ENCODE data around the gene ZNF768.

- TF ChIP-seq, protein P1, sequence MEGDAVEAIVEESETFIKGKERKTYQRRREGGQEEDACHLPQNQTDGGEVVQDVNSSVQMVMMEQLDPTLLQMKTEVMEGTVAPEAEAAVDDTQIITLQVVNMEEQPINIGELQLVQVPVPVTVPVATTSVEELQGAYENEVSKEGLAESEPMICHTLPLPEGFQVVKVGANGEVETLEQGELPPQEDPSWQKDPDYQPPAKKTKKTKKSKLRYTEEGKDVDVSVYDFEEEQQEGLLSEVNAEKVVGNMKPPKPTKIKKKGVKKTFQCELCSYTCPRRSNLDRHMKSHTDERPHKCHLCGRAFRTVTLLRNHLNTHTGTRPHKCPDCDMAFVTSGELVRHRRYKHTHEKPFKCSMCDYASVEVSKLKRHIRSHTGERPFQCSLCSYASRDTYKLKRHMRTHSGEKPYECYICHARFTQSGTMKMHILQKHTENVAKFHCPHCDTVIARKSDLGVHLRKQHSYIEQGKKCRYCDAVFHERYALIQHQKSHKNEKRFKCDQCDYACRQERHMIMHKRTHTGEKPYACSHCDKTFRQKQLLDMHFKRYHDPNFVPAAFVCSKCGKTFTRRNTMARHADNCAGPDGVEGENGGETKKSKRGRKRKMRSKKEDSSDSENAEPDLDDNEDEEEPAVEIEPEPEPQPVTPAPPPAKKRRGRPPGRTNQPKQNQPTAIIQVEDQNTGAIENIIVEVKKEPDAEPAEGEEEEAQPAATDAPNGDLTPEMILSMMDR (IDR thresholded peaks at IDR 0.05): no peak
- TF ChIP-seq EZH2 (IDR thresholded peaks at IDR 0.05) (no peak), EZH2phosphoT487 (IDR thresholded peaks at IDR 0.05) (no peak)
Measured at GRCh38 chr16:30503403-30504296, 22.7 kb downstream of the ZNF768 start.

Measured in neural progenitor cell (in vitro differentiated cells).